Activated CD4-positive, alpha-beta T cell treated with anti-CD3 and anti-CD28 coated beads for 4 hours (primary cell): ENCODE results near the gene ARPC1B.
A peak's percentile ranks its signal among the peaks of the same experiment; 100 is the strongest.
"Not testable (repeated sequence)": the region's sequence is repeated elsewhere in the genome, so short reads cannot be mapped to it uniquely, and the experiment has no call there.

Source experiments
- DNase-seq, 2 donors: peaks; one replicate each; pipeline ENCODE4 v3.0.0-alpha.2; 2020

The ARPC1B gene

DNA sequence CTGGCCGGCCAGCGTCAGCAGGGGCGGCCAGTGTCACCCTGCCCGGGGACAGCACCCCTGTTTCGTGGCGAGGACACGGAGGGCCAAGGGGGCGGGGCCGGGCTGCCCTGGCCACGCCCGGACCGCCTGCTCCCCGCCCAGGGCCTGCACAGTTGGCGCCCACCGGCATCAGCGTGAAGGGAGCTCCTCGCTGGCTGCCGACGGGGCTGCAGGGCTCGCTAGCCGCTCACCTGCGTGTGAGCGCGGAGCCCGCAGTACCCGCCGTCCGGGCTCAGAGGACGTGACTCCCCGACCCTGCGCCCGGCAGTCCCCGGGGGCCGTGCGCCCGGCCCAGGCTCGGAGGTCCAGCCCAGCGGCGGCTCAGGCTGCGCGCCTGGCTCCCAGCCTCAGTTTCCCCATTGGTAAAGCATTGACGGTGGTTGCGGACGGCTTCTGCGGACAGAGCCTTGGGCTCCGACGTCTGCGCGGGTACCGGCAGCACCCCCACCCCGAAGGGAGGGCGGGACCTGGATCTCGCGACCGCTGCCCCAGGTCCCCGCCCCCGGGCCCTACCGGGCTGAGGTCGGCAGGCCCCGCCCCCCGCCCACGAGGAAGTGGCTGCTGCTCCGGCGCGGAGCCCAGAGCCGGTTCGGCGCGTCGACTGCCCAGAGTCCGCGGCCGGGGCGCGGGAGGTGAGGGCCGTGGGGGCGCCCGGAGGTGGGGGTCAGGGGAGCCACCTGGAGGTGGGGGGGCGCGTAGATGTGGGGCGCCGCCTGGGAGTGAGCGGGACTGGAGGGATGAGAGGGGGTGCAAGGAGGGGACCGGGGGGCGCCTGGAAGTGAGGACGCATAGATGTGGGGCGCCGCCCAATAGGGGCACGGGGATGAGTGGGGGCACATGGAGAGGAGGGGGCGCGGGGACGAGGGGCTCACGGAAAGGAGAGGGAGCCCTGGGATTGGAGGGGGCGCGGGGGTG is at the start of gene ARPC1B:
Gene ARPC1B (plus strand): TSS at position 620 of the 954 bp plus-strand sequence. CDS start 10,985 bp downstream, outside the sequence.
- DNase-seq, result peak; percentile 84 to 91

DNA sequence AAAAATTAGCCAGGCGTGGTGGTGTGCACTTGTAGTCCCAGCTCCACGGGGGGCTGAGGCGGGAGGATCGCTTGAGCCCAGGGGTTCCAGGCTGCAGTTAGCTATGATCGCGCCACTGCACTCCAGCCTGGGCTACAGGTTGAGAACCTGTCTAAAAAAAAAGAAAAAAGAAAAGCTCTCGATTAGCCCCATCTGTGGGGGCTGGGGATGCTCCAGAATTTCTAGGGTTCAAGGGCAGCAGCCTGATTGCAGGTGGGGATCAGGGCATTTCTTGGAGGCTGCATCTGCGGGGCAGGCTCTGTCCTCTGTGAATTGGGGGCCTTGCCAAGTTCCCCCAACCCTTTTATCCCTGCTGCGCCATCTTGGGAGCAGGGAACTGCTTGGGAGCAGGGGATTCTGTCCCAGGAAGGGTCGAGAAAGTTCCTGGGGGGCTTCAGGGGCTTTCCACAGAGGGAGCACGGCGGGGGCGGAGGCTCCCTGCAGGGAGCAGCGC is 49.5 kb upstream of the ARPC1B start:
- DNase-seq, result no peak

DNA sequence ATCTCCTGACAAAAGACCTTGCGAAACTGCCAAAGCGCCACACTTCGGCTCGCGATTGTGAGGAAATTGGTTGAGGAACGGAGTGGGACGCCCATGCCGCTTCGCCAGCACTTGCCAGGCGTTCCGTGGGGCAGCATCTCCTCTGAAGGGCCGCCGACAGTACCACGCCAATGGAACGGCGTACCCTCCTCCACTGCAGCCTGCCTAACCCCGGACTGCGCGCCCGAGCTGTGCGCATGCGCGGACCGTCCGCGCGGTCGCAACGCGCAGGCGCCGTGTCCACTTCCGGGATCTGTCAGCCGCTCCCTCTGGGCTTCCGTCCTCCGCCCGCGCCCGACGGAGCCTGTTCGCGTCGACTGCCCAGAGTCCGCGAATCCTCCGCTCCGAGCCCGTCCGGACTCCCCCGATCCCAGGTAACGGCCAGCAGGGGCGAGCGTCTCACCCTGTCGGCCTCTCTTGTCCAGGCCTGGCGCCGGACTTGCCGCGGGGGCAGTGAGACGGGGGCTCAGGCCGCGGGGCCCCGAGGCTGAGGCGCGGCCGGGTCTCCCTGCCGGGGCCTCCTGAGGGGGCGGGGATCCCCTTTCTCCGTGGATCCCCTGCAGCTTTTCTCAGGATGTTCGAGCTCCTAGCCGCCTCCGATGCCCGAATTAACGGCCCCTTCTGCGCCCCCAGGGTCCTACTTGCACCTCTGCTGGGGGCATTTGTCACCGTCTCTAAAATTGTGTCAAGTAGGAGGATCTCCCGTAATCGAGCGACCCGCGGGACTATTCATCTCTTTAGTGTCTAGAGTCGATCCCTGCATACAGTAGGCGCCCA is 48.7 kb upstream of the ARPC1B start, which contains the start of gene ARPC1A:
Gene ARPC1A (plus strand): TSS at position 307 of the 816 bp plus-strand sequence. CDS start 7,456 bp downstream, outside the sequence.
- DNase-seq, result peak; percentile 89 to 90

DNA sequence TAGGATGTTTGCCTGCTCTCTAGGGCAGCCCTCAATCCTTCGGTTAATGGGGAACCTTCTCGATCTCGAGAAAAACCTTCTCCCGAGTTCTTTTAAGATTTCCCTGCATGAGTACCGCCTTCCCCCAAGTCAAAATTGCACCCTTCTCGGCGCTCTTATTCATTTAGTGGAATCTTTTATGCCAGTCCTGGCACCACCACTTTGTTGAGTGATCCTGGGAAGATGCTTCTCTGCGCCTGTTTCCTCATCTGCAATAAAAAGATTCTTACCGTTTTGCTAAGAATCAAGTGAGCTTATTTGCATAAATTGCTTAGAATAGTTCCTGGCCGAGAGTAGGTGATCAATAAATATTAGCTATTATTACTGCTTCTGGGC is 48.1 kb upstream of the ARPC1B start:
- no peak for DNase-seq

DNA sequence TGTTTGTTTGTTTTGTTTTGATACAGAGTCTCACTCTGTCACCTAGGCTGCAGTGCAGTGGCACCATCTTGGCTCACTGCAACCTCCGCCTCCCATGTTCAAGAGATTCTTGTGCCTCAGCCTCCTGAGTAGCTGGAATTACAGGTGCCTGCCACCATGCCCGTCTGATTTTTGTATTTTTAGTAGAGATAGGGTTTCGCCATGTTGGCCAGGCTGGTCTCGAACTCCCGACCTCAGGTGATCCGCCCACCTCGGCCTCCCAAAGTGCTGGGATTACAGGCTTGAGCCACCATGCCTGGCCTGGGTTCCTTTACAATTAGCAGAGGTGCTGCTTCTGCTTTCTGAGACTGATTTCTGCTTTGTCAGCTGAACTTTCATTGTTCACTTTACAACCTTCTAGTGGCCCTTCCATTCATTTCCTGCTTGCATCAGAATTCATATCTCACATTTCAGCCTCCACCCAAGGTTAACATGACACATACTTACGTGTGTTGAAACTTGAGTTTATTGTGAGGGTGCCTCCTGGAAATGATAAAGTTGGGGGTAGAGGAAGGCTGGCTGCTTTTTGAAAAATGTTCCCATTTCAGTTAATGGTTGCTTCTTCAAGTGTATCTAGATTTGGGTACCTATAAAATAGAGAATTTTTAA is 44.1 kb upstream of the ARPC1B start:
- DNase-seq, result not testable (repeated sequence)

DNA sequence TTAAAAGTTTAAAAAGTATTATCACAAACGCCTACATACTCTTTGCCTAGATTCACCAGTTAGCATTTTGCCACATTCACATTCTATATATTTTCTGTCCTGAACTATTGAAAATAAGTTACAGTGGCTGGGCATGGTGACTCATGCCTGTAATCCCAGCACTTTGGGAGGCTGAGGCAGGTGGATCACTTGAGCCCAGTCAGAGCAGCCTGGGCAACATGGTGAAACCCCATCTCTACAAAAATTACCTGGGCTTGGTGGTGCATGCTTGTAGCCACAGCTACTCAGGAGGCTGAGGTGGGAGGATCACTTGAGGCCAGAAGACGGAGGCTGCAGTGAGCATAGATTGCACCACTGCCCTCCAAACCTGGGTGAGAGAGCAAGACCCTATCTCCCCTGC is 43.5 kb upstream of the ARPC1B start:
- DNase-seq, result no peak

DNA sequence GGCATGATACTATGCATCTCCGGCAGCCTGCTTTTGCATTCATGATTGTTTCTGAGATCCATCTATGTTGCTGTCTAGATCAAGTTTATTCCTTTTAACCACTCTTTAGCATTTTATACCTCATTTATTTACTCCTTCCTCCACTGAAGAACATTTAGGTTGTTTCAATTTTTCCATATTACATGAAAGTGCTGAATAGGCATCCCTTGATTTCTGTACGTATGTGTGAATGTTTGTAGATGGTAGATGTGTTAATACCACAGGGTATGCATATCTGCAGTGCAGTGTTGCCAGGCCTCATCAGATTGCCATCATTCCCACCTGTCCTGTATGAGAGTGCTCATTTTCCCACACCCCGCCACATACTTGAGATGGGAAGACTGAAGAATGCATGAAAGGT is 34.9 kb upstream of the ARPC1B start:
- DNase-seq, result no peak

DNA sequence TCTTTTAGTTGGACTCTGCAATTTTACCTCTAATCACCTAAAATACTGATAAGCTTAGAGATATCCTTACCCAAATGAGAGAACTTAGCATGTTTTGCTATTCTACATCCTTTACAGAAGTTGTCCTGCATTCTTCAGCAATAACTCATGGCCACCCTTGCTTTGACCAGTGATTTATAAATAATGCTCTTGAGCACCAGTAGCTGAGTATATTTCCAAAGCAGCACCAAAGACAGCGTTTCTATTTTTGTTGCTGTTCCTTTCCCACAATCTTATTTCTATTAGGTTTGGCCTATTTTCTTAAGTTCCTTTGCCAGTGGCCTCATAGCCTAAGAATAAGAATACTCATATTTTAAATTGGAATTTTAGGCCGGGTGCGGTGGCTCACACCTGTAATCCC is 33.9 kb upstream of the ARPC1B start:
- DNase-seq, result no peak

DNA sequence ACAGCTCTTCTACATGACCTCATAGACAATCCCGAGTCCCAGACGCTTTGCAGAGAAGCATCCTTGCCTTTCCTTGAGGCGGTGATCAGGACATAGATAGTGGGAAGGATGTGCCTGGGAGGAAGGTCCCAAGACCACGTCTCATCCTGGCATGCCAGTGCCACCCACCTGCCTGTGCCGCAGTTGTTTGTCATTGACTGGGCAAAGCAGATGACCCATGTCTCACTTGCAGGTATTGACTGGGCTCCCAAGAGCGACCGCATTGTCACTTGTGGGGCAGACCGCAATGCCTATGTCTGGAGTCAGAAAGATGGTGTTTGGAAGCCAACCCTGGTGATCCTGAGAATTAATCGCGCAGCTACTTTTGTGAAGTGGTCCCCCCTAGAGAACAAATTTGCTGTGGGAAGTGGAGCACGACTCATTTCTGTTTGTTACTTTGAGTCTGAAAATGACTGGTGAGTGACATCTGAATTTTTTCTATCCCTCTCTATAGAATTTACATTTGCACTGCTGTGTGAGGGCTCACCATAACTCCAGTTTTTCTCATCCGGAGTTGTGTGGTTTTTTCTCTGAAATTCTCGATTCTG is 30.4 kb upstream of the ARPC1B start:
- no peak for DNase-seq

DNA sequence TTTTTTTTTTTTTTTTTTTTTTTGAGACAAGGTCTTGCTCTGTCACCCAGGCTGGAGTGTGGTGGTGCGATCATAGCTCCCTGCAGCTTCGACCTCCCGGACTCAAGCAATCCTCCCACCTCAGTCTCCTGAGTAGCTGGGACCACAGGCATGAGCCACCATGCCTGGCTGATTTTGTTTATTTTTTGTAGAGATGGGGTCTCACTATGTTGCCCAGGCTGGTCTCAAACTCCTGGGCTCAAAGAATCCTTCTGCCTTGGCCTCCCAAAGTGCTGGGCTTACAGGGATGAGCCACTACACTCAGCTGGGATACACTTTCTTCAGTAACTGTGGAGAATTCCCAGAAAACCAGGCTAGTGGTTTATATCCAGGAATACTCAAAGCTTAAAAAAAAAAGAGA is 23.9 kb upstream of the ARPC1B start:
- DNase-seq, result not testable (repeated sequence)

DNA sequence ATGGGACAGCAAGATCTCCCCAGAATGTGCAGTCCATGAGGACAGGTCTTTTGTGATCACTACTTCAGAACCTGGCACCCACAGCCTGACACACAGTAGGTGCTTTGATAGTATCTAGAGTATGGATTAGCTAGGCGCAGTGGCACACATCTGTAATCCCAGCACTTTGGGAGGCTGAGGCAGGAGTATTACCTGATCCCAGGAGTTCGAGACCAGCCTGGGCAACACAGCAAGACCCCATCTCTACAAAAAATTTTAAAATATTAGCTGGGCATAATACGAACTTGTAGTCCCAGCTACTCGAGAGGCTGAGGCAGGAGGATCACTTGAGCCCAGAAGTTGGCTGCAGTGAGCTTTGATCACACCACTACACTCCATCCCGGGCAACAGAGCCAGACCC is 22.3 kb upstream of the ARPC1B start:
- no peak for DNase-seq

DNA sequence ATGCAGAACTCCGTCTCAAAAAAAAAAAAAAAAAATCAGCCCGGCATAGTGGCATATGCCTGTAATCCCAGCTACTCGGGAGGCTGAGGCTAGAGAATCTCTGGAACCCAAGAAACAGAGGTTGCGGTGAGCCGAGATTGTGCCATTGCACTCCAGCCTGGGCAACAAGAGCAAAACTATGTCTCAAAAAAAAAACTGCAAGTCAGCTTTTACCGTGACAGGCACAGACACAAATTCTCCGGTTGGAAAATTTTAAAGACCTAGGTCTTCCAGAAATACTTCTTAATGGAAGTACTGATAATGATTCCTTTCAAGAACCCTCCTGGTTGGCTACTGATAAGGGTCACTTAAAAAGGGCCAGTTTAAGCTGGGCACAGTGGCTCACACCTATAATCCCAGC is 19.4 kb upstream of the ARPC1B start:
- DNase-seq, result no peak

DNA sequence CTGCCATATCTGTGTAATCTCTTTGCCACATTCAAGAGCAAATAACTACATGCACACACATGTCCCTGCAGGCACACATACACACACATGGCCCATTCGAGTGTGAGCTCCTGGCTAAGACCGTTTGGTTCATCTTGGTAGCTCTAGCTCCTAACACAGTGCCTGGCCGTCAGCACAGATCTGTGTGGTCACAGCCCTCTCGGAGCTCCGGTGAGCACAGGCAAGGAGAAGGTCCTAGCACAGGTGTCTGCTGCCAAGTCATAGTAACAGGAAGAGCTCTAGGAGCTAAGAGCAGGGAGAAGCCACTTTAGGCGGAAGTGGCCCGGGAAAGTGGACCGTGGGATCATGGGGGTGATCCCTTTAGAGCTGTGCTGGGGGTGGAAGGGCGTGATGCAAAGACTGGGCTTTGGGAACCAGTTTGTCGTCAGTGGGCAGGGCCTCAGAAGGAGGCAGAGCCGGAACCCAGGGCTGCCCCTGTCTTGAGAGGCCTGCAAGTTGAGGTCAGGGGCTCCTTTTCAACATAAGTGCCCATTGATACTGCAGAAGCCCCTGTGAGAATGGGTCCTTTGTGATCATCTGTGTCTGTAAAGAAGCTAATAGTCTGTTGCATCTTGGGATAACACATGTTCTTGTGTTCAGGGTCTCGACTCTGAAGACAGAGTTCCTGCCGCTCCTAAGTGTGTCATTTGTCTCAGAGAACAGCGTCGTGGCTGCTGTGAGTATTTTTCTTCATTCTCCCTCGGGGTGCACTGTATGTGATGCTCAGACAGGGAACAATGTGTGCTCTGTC is 16.6 kb upstream of the ARPC1B start:
- no peak for DNase-seq

DNA sequence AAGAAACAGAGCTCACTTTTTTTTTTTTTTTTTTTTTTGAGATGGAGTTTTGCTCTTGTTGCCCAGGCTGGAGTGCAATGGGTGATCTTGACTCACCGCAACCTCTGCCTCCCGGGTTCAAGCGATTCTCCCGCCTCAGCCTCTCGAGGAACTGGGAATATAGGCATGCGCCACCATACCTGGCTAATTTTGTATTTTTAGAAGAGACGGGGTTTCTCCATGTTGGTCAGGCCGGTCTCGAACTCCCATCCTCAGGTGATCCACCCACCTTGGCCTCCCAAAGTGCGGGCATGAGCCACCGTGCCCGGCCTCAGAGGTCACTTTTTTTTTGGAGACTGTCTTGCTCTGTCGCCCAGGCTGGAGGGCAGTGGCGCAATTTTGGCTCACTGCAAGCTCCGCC is 16.0 kb upstream of the ARPC1B start:
- not testable (repeated sequence) for DNase-seq

DNA sequence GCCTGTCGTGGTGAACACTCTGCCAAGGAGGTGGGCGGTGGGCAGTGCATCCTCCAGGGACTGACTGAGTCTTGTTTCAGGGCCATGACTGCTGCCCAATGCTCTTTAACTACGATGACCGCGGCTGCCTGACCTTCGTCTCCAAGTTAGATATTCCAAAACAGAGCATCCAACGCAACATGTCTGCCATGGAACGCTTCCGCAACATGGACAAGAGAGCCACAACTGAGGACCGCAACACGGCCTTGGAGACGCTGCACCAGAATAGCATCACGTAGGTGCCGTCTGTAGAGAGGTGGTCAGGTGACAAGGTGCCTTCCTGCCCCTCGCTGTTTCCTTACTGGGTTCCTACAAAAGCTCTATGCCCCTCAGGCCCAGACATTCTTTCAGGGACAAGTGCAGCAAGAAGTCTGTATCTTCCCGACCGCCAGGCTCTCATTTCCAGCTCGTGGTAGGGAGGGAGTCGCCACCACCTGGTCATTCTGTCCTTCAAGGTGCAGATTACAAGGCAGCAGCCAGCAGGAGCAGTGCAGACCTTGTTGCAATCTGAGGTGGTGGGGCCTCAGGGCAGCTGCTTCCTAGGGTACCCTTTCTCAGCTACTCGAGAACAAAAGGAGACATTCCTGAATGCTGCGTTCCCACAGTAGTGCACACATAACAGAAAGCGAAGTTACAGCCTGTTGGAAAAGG is 14.9 kb upstream of the ARPC1B start:
- no peak for DNase-seq

DNA sequence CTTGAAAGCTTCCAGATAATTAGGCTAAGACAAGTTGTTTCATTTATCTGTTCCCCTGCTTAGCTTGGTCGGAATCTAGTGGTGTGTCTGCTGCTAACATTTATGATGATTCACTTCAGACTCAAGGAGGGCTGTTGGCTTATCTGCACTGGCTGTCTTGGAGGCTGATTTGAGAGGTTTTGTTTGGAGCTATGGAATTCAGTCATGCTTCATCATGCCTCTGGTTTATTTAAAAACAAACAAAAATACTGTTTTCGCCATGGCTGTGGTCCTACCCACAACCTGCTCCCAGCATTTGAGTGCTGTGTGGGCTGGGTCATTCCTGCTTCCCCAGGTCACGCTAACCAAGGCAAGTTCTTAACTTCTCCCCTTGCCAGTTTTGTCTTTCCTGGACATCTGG is 11.7 kb upstream of the ARPC1B start:
- no peak for DNase-seq

DNA sequence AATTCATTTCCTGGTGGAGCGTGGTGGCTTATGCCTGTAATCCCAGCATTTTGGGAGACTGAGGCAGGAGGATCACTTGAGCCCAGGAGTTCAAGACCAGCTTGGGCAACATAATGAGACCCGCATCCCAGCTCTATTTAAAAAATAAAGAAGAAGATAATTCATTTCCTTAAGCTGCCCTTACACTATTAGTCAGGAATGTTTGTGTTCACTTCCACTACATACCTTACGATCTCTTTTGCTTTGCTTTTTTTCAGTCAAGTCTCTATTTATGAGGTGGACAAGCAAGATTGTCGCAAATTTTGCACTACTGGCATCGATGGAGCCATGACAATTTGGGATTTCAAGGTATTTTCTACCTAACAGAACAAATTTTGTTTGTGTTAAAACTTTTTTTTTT is 11.2 kb upstream of the ARPC1B start:
- DNase-seq, result no peak

DNA sequence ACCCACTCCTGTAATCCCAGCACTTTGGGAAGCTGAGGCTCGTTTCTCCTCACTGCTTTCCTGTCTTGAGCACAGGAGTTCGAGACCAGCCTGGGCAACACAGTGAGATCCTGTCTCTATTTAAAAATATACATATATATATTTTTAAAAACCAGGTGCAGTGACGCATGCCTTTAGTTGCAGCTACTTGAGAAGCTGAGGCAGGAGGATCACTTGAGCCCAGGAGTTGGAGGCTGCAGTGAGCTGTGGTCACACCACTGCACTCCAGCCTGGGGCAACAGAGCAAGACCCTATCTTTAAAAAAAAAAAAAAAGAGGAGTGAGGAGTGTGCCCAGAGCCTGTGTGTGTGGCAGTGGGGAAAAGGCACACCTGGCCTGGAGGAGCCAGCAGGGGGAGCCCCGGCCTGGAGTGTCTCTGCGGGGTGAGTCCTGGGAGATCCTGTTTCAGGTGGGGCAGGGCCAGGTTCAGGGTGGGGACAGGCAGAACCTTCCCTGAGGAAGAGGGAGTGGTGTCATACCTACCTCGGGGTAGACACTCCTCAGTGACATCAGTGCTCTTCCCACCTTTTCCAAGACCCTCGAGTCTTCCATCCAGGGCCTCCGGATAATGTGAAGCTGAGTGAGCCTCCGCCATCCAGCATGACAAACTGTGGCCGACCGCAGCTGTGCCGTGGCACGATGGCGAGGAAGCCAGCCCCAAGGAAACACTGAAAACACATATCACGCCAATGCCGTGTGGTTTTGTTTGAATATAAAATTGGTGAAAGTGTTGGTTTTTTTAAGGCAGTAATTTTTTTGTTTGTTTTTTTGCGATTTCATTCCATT is 9.0 kb upstream of the ARPC1B start:
- peak; percentile 67 to 73 for DNase-seq

DNA sequence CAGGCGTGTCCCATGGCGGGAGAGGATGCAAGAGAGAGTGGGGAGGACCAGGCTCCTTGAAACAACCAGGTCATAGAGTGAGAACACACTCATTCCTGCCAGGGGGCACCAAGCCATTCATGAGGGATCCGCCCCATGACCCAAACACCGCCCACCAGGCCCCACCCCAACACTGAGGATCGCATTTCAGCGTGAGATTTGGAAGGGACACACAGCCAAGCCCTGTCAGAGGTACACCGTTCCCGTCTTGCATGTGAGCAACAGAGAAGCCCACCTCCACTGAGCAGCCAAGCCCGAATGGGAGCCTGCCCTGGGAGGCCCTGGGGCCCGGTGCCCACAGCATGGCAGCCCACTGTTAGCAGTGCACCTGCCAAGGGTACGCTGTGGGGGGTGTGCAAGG is 7.9 kb upstream of the ARPC1B start:
- no peak for DNase-seq

DNA sequence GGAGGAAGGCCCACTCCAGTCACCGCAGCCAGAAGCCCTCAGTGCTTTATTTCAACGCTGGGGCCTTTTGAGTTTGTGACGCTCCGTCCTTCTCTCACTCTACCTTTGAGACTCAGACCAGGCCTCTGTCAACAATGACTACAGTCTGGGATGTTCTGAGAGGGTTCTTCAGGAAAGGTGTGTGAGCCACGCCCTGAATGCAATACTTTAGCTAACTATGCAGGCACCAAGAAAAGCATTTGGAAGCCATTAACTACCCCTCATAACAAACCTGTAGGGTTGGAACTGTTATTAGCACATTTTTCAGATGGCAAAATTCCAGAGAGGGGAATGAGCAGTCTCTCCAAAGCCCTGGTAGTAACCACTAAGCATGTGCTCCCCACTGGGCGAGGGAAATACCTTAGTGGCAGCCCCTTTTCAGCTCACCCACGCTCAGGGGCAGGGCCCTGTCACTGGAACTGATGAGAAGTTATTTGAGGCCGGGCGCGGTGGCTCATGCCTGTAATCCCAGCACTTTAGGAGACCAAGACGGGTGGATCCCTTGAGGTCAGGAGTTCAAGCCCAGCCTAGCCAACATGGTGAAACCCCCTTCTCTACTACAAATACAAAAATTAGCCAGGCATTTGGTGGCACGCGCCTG is 5.7 kb upstream of the ARPC1B start:
- no peak for DNase-seq
